Right lobe of liver (tissue), 6 donors: ENCODE data around the gene MGAT4C. TPM values are rescaled to one million over a fixed set of nuclear protein-coding genes. Genes with fewer than 3 reads are reported as not detected.

Experiments used
- ATAC-seq, 4 donors: fragments of 200-7000 bp; cut with Tn5 transposase; one replicate each; pipeline ENCODE4 v1.9.1; 2020; ENCODE audit warnings: mild to moderate bottlenecking in 4 of 4, moderate library complexity in 4 of 4
- DNase-seq, 3 donors: peaks; one replicate each; pipeline ENCODE4 v3.0.0-alpha.2; 2020
- H3K27ac ChIP-seq, 3 donors: fragments of 200-600 bp; one replicate each; pipeline ENCODE4 v1.8.0; 2022
- H3K27me3 ChIP-seq, 2 donors: fragments of 200-600 bp; one replicate each; pipeline ENCODE4 v1.8.0; 2022
- H3K36me3 ChIP-seq, 4 donors: fragments of 200-600 bp; sonication (generic) in 1 of 4; one replicate each; pipeline versions ENCODE4 v1.5.1 to v1.8.0; 2017 to 2022; ENCODE audit warnings: control low read depth in 1 of 4
- H3K4me1 ChIP-seq, 4 donors: fragments of 200-600 bp; sonication (generic) in 1 of 4; one replicate each; pipeline versions ENCODE4 v1.5.1 to v1.8.0; 2017 to 2022; ENCODE audit warnings: control low read depth in 1 of 4
- H3K4me3 ChIP-seq, 3 donors: fragments of 200-600 bp; one replicate each; pipeline ENCODE4 v1.8.0; 2022
- H3K9me3 ChIP-seq, 4 donors: fragments of 200-600 bp; sonication (generic) in 1 of 4; one replicate each; pipeline versions ENCODE4 v1.5.1 to v1.8.0; 2017 to 2022; ENCODE audit warnings: control low read depth in 1 of 4
- POLR2A ChIP-seq: fragments of 450-650 bp; IDR thresholded peaks from one replicate; pipeline ENCODE4 v1.6.1; 2017; ENCODE audit warnings: antibody characterized with exemption, mild to moderate bottlenecking
- WGBS: methylation state at CpG from one replicate; pipeline ENCODE4 v1.1.6; 2018; ENCODE audit warnings: low coverage, low lambda C conversion rate; ENCODE audit not compliant: insufficient coverage; ENCODE audit errors: missing lambda C conversion rate; 5-methylcytosine and 5-hydroxymethylcytosine counted together
- intact Hi-C, 2 donors: fragments of 100-400 bp; cut with DNase I; formaldehyde crosslinking; loops; one replicate each; pipeline versions ENCODE4 v1.11.2 to v1.14.1; 2022
- total RNA-seq, 6 experiments: library from RNA; depleted of rRNA in 2 of 6; stranded (reverse); fragments of >200 nt in 2 of 6; fragmentation: NEBNext Ultra II Directional in 3 of 6; extraction: Animal tissue kit (Norgen Biotek cat#: 25700) in 3 of 6; gene quantifications; one replicate each; pipeline versions ENCODE4 v1.1.0 to v1.2.4, GENCODE V29; 2016 to 2023
- TF ChIP-seq, protein P1 (sequence below), 4 donors: fragments of 200-600 bp in 3 of 4; fragments of 450-650 bp in 1 of 4; IDR thresholded peaks; one replicate each; pipeline versions ENCODE4 v1.5.1 to v1.8.0; 2016 to 2022; ENCODE audit warnings: antibody characterized with exemption in 4 of 4, mild to moderate bottlenecking in 2 of 4
- donor health status: DM: no; HTN: yes; CAD: no.
- donor health status: DM: no; HTN: no; CAD: no.
- donor health status: DM: no; HTN: no; CAD: no.
- donor health status: DM: no; HTN: yes; CAD: no.
- donor health status: DM: no; HTN: yes; CAD: no.

The MGAT4C gene
- total RNA-seq, 6 experiments from 2014 or later: 0.06 to 0.55 (median 0.07) TPM; not detected in 1

- no peaks in the 10 kb centered on the region for H3K36me3 ChIP-seq
- ATAC-seq: no peak
- DNase-seq: no peak
- H3K4me1 ChIP-seq: no peaks in the 10 kb centered on the region
- no peaks in the 10 kb centered on the region for H3K9me3 ChIP-seq
- no peak overlapping the region for H3K27ac ChIP-seq
- no peaks in the 10 kb centered on the region for H3K27me3 ChIP-seq
- intact Hi-C loops: no loop called here
- 17% methylated on average over 2 of the region's 2 CpGs for WGBS
- H3K4me3 ChIP-seq: no peak overlapping the region
- TF ChIP-seq, protein P1, sequence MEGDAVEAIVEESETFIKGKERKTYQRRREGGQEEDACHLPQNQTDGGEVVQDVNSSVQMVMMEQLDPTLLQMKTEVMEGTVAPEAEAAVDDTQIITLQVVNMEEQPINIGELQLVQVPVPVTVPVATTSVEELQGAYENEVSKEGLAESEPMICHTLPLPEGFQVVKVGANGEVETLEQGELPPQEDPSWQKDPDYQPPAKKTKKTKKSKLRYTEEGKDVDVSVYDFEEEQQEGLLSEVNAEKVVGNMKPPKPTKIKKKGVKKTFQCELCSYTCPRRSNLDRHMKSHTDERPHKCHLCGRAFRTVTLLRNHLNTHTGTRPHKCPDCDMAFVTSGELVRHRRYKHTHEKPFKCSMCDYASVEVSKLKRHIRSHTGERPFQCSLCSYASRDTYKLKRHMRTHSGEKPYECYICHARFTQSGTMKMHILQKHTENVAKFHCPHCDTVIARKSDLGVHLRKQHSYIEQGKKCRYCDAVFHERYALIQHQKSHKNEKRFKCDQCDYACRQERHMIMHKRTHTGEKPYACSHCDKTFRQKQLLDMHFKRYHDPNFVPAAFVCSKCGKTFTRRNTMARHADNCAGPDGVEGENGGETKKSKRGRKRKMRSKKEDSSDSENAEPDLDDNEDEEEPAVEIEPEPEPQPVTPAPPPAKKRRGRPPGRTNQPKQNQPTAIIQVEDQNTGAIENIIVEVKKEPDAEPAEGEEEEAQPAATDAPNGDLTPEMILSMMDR (IDR thresholded peaks at IDR 0.05): no peak
- TF ChIP-seq POLR2A: no peak
These were observed 29.9 kb upstream of the MGAT4C start for GRCh38 chr12:86286119-86286518.

GRCh38 chr12:86283620-86284019, 27.4 kb upstream of the MGAT4C start:
- Histone ChIP-seq H3K27ac (no peak overlapping the region), H3K36me3 (no peaks in the 10 kb centered on the region), H3K27me3 (no peaks in the 10 kb centered on the region), H3K4me1 (no peaks in the 10 kb centered on the region), H3K9me3 (no peaks in the 10 kb centered on the region), H3K4me3 (no peak overlapping the region)
- TF ChIP-seq POLR2A: no peak
- TF ChIP-seq, protein P1 (IDR thresholded peaks at IDR 0.05): no peak
- DNase-seq (no peak), ATAC-seq (no peak)
- intact Hi-C loops: no loop called here
- WGBS: 44% methylated on average over 2 of the region's 2 CpGs

- DNase-seq (no peak), ATAC-seq (no peak)
- no peak overlapping the region for H3K4me3 ChIP-seq
- no peaks in the 10 kb centered on the region for H3K9me3 ChIP-seq
- intact Hi-C loops: no loop called here
- TF ChIP-seq, protein P1 (IDR thresholded peaks at IDR 0.05): no peak
- TF ChIP-seq POLR2A: no peak
- H3K4me1 ChIP-seq: no peaks in the 10 kb centered on the region
- H3K36me3 ChIP-seq: no peaks in the 10 kb centered on the region
- H3K27me3 ChIP-seq: no peaks in the 10 kb centered on the region
- H3K27ac ChIP-seq: no peak overlapping the region
- WGBS: 57% methylated on average over 5 of the region's 5 CpGs
These were observed 19.2 kb upstream of the MGAT4C start for GRCh38 chr12:86275356-86275755.

DNA sequence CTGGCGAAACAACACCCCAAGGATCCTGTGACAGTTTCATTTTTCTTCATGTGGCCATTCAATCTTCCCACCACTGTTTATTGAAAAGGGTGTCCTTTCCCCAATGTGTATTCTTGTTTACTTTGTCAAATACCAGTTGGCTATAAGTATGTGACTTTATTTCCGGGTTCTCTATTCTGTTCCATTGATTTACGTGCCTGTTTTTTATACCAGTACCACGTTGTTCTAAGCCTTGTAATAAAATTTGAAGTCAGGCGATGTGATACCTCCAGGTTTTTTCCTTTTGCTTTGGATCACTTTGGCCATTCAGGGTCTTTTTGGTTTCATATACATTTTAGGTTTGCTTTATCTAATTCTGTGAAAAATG, 9.1 kb upstream of the MGAT4C start:
- H3K4me3 ChIP-seq: no peak overlapping the region
- no peaks in the 10 kb centered on the region for H3K9me3 ChIP-seq
- intact Hi-C loops: no loop called here
- DNase-seq: no peak
- no peaks in the 10 kb centered on the region for H3K27me3 ChIP-seq
- H3K36me3 ChIP-seq: no peaks in the 10 kb centered on the region
- WGBS: 49% methylated on average over 5 of the region's 5 CpGs
- ATAC-seq: no peak
- H3K27ac ChIP-seq: no peak overlapping the region
- H3K4me1 ChIP-seq: no peaks in the 10 kb centered on the region
- TF ChIP-seq, protein P1 (IDR thresholded peaks at IDR 0.05): no peak
- no peak for TF ChIP-seq POLR2A
